HEK293T (cell line): Measurements from ENCODE around the gene THSD4.

Experiments used
- ARNT ChIP-seq: fragments of 450-650 bp; IDR thresholded peaks from 2 replicates; pipeline ENCODE4 v1.6.1; 2017; ENCODE audit warnings: mild to moderate bottlenecking
- BHLHE40 ChIP-seq: fragments of 450-650 bp; IDR thresholded peaks from 2 replicates; pipeline ENCODE4 v1.6.1; 2016; ENCODE audit warnings: mild to moderate bottlenecking, moderate library complexity, borderline replicate concordance
- FOXM1 ChIP-seq: fragments of 450-650 bp; IDR thresholded peaks from 2 replicates; pipeline ENCODE4 v1.6.1; 2017; ENCODE audit warnings: mild to moderate bottlenecking, borderline replicate concordance
- PKNOX1 ChIP-seq: fragments of 450-650 bp; IDR thresholded peaks from 2 replicates; pipeline ENCODE4 v1.6.1; 2016

- no peak for TF ChIP-seq FOXM1
- TF ChIP-seq BHLHE40 = no peak
- TF ChIP-seq PKNOX1 = no peak
- no peak for TF ChIP-seq ARNT
Measured at GRCh38 chr15:71739355-71739754, 624.1 kb downstream of the THSD4 start.
